ENCODE measurements around the gene RFX1.
"Not testable (repeated sequence)": the region's sequence is repeated elsewhere in the genome, so short reads cannot be mapped to it uniquely, and the experiment has no call there.

The RFX1 gene

GRCh38 chr19:14006085-14006765 is at the start of gene RFX1:
Gene RFX1, minus strand, starts transcription at chr19:14006320. Its CDS starts 12,477 bp downstream, at chr19:13993843.
- peak; percentile 100 for DNase-seq

- no peak for DNase-seq
Observed at GRCh38 chr19:14055396-14055795, 49.3 kb upstream of the RFX1 start.

- DNase-seq: no peak
Observed at GRCh38 chr19:14054721-14055120, 48.6 kb upstream of the RFX1 start.

- DNase-seq: no peak
Observed at GRCh38 chr19:14054099-14054498, 48.0 kb upstream of the RFX1 start.

GRCh38 chr19:14053500-14053899 is 47.4 kb upstream of the RFX1 start:
- no peak for DNase-seq

- DNase-seq: no peak
Observed at GRCh38 chr19:14053032-14053431, 46.9 kb upstream of the RFX1 start.

GRCh38 chr19:14052470-14052869 is 46.4 kb upstream of the RFX1 start:
- no peak for DNase-seq

- no peak for DNase-seq
Observed at GRCh38 chr19:14051980-14052379, 45.9 kb upstream of the RFX1 start.

- DNase-seq: not testable (repeated sequence)
Observed at GRCh38 chr19:14050961-14051360, 44.8 kb upstream of the RFX1 start.

GRCh38 chr19:14050512-14050911 is 44.4 kb upstream of the RFX1 start:
- no peak for DNase-seq

GRCh38 chr19:14048443-14049153 is 42.5 kb upstream of the RFX1 start:
- peak; percentile 82 for DNase-seq

GRCh38 chr19:14047866-14048265 is 41.7 kb upstream of the RFX1 start:
- not testable (repeated sequence) for DNase-seq

GRCh38 chr19:14042659-14043608 is 36.8 kb upstream of the RFX1 start:
- DNase-seq: peak; percentile 52

- DNase-seq: no peak
Observed at GRCh38 chr19:14039181-14039580, 33.1 kb upstream of the RFX1 start.

- no peak for DNase-seq
Observed at GRCh38 chr19:14035706-14036105, 29.6 kb upstream of the RFX1 start.

GRCh38 chr19:14035159-14035558 is 29.0 kb upstream of the RFX1 start:
- not testable (repeated sequence) for DNase-seq

GRCh38 chr19:14033946-14034345 is 27.8 kb upstream of the RFX1 start:
- no peak for DNase-seq

GRCh38 chr19:14031719-14032480 is 25.8 kb upstream of the RFX1 start, which contains the start of gene IL27RA:
Gene IL27RA, plus strand, starts transcription at chr19:14031762. Its CDS starts 111 bp downstream, at chr19:14031873.
- DNase-seq: peak; percentile 91

- DNase-seq: peak; percentile 88
Observed at GRCh38 chr19:14030997-14031718, 25.0 kb upstream of the RFX1 start.

- no peak for DNase-seq
Observed at GRCh38 chr19:14028901-14029300, 22.8 kb upstream of the RFX1 start.

- no peak for DNase-seq
Observed at GRCh38 chr19:14027856-14028450, 21.8 kb upstream of the RFX1 start, which contains the start of gene RLN3. Gene RLN3, plus strand, starts transcription at chr19:14028148. Its CDS starts 57 bp downstream, at chr19:14028205.

All from CD4-positive, alpha-beta T cell treated with Interleukin-6 for 4 hours (primary cell).